NCI-H2196 (cell line): ENCODE measurements around the gene SPTA1.

Source experiments
- DNase-seq: peaks from one replicate; lab custom pipeline; 2025; ENCODE audit not compliant: unreplicated experiment; lab: John Stamatoyannopoulos, UW

The SPTA1 gene

GRCh38 chr1:158577561-158577960, 109.0 kb downstream of the SPTA1 start:
- DNase-seq, result no peak

- no peak for DNase-seq
Measured at GRCh38 chr1:158572226-158572625, 114.3 kb downstream of the SPTA1 start.

- DNase-seq, result no peak
Measured at GRCh38 chr1:158570480-158570879, 116.0 kb downstream of the SPTA1 start, which contains the start of gene OR6P1. Gene OR6P1, minus strand, starts transcription at chr1:158570580. Its CDS starts 6,976 bp downstream, at chr1:158563604.

DNA sequence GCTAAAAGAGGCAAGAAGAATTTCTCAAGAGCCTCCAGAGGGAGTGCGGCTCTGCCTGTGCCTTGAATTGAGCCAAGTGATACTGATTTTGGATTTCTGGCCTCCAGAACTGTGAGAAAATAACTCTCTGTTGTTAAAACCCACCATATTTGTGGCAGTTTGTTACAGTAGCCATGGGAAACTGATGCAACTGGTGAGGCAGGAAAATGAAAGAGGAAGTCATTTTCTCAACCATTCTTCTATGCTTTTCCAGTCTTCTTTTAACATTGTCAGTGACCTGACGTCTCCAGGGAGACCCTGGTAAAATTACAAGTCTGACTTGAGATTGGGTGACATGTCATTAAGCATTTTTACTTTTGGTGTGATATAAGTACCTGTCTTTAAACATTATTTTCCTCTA, 121.9 kb downstream of the SPTA1 start:
- DNase-seq, result no peak

DNA sequence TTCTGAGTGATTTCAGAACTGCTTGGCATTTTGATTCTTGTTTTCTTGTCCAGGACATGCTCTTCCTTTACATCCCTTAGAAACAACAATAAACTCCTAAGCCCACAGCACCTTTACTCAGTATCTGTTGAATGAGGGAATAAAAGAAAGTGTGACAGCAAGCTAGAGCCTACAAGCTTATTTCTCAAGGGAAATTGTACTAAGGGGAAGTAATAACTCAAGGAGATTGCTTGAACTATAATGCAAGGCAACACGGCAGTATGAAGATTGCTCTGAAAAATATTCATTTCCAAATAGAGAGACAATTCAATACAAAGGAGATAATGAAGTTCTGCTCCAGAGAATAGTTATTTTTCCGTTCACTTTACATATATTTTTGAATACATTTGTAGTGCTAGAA, 122.7 kb downstream of the SPTA1 start:
- no peak for DNase-seq
